GM12878 (cell line): ENCODE data around the gene CACNA2D4. TPM values are rescaled to one million over a fixed set of nuclear protein-coding genes. Genes with fewer than 3 reads are reported as not detected.

Experiments
- CUX1 ChIP-seq: IDR thresholded peaks from 2 replicates; pipeline ENCODE4 v1.6.1; 2012; ENCODE audit warnings: improper control_type of control experiment, low read depth, low read length; ENCODE audit not compliant: insufficient replicate concordance
- ELK1 ChIP-seq: IDR thresholded peaks from 2 replicates; pipeline ENCODE4 v1.6.1; 2012; ENCODE audit warnings: low read depth, low read length, improper control_type of control experiment
- POLR2AphosphoS2 ChIP-seq: IDR thresholded peaks from 2 replicates; pipeline ENCODE4 v1.6.1; 2011; ENCODE audit warnings: low read depth, mild to moderate bottlenecking, low read length, improper control_type of control experiment, moderate library complexity
- RAD51 ChIP-seq: fragments of 450-650 bp; IDR thresholded peaks from 2 replicates; pipeline ENCODE4 v1.6.1; 2016; ENCODE audit warnings: moderate library complexity, mild to moderate bottlenecking, inconsistent platforms
- RELB ChIP-seq: fragments of 450-650 bp; IDR thresholded peaks from 2 replicates; pipeline ENCODE4 v1.6.1; 2017; ENCODE audit warnings: low read depth, mild to moderate bottlenecking, moderate library complexity
- polyA plus RNA-seq, 11 experiments: library from polyadenylated mRNA; depleted of rRNA in 4 of 11; unstranded in 6 of 11; stranded (reverse) in 5 of 11; fragments of >200 nt; fragmentation: Nextera tagmentation in 4 of 11; fragmentation: Illumina TruSeq in 1 of 11; extraction: Ambion mirVana in 4 of 11; extraction: Trizol in 1 of 11; gene quantifications; 1 replicate in 1 of 11; 2 replicates in 10 of 11; pipeline versions ENCODE4 v1.2.1 to v1.2.3, GENCODE V29; 2011 to 2016; ENCODE audit warnings: inconsistent platforms in 2 of 11, missing spikeins in 2 of 11, low read depth in 1 of 11
- total RNA-seq, 4 experiments: library from RNA; depleted of rRNA in 3 of 4; stranded (reverse); fragments of >200 nt in 3 of 4; fragmentation: Illumina TruSeq in 1 of 4; extraction: Trizol in 1 of 4; gene quantifications; 2 replicates each; pipeline versions ENCODE4 v1.2.1 to v1.2.3, GENCODE V29; 2013 to 2021

CACNA2D4 gene
- total and polyA plus RNA-seq, 10 of the 15 experiments (the other 5 are each of a cell fraction or from before 2014, with no cell fraction given): 0.03 to 1.0 (median 0.65) TPM

GRCh38 chr12:1761857-1762256 is 156.6 kb downstream of the CACNA2D4 start (continued):
- TF ChIP-seq CUX1: no peak
- no peak for TF ChIP-seq ELK1
- TF ChIP-seq RELB: no peak
- no peak for TF ChIP-seq POLR2AphosphoS2
- TF ChIP-seq RAD51: no peak
- TF ChIP-seq, all 136 proteins: peak for 0
